NCI-H526 (cell line): Measurements from ENCODE around the gene CARMIL1.

Experiments
- DNase-seq, 2 experiments: peaks; one replicate each; lab custom pipeline; 2025; lab: John Stamatoyannopoulos, UW

CARMIL1 gene

GRCh38 chr6:25278914-25279747 lies at the start of gene CARMIL1:
Gene CARMIL1, plus strand, starts transcription at chr6:25279374. Its CDS starts 422 bp downstream, at chr6:25279796.
- DNase-seq, result peak; percentile 76 to 93

GRCh38 chr6:25229671-25230321 lies 49.4 kb upstream of the CARMIL1 start:
- no peak for DNase-seq

GRCh38 chr6:25232479-25232878 lies 46.7 kb upstream of the CARMIL1 start:
- DNase-seq, result peak; percentile 53 to 77

GRCh38 chr6:25233226-25233625 lies 45.9 kb upstream of the CARMIL1 start:
- DNase-seq, result no peak

- DNase-seq, result no peak
Observed at GRCh38 chr6:25237579-25237978, 41.6 kb upstream of the CARMIL1 start.

- no peak for DNase-seq
Observed at GRCh38 chr6:25239059-25239458, 40.1 kb upstream of the CARMIL1 start.

- DNase-seq, result no peak
Observed at GRCh38 chr6:25239498-25239897, 39.7 kb upstream of the CARMIL1 start.

- DNase-seq, result no peak
Observed at GRCh38 chr6:25242567-25242966, 36.6 kb upstream of the CARMIL1 start.

GRCh38 chr6:25244865-25245264 lies 34.3 kb upstream of the CARMIL1 start:
- DNase-seq, result no peak

GRCh38 chr6:25248123-25248522 lies 31.1 kb upstream of the CARMIL1 start:
- no peak for DNase-seq

- DNase-seq, result no peak
Observed at GRCh38 chr6:25249133-25249532, 30.0 kb upstream of the CARMIL1 start.

- DNase-seq, result no peak
Observed at GRCh38 chr6:25250878-25251277, 28.3 kb upstream of the CARMIL1 start.

- no peak for DNase-seq
Observed at GRCh38 chr6:25251426-25251825, 27.7 kb upstream of the CARMIL1 start.

GRCh38 chr6:25253351-25253750 lies 25.8 kb upstream of the CARMIL1 start:
- DNase-seq, result no peak

GRCh38 chr6:25254671-25255070 lies 24.5 kb upstream of the CARMIL1 start:
- no peak for DNase-seq

GRCh38 chr6:25257686-25258348 lies 21.4 kb upstream of the CARMIL1 start:
- DNase-seq, result no peak

- DNase-seq, result no peak
Observed at GRCh38 chr6:25259756-25260155, 19.4 kb upstream of the CARMIL1 start.

- DNase-seq, result no peak
Observed at GRCh38 chr6:25263657-25264056, 15.5 kb upstream of the CARMIL1 start.

- no peak for DNase-seq
Observed at GRCh38 chr6:25266456-25267100, 12.6 kb upstream of the CARMIL1 start.

- no peak for DNase-seq
Observed at GRCh38 chr6:25267662-25268061, 11.5 kb upstream of the CARMIL1 start.

- no peak for DNase-seq
Observed at GRCh38 chr6:25270559-25270958, 8.6 kb upstream of the CARMIL1 start.

- no peak for DNase-seq
Observed at GRCh38 chr6:25275436-25275835, 3.7 kb upstream of the CARMIL1 start.
